AG09309 (cell line): ENCODE measurements around the gene PVALEF.

ENCODE experiments used
- DNase-seq: peaks from one replicate; pipeline ENCODE4 v3.0.0-alpha.2; 2010; ENCODE audit warnings: low read depth
- H3K4me3 ChIP-seq: 2 replicates; pipeline ENCODE4 v1.5.1; 2011; ENCODE audit warnings: mild to moderate bottlenecking, low read depth, low read length, moderate library complexity; ENCODE audit not compliant: control insufficient read depth
- CTCF ChIP-seq: IDR thresholded peaks from 2 replicates; pipeline ENCODE4 v1.5.1; 2011; ENCODE audit warnings: mild to moderate bottlenecking, low read depth, low read length, inconsistent platforms; ENCODE audit not compliant: insufficient read depth, control insufficient read depth; ENCODE audit errors: missing control alignments

PVALEF gene

GRCh38 chr17:81213978-81214377, 48.7 kb downstream of the PVALEF start:
- TF ChIP-seq CTCF: no peak
- H3K4me3 ChIP-seq: no peak overlapping the region
- no peak for DNase-seq

DNA sequence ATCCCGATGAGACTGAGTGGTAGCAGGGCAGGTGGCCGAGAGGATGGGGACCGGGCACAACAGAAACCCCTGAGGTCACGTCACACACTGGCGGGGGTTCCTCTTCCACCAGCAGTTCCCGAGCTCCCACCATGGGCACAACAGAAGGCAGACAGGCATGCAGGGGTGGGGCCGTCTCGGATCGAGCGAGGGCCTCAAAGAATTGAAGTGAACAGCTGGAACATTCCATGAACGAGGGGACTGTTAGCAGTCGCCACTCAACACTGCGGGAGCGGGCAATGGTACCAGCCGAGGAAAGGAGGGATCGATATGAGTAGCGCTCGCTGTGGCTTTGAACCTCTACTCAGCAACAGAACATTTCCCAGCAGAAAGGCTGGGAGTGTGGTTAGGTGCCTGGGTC, 52.2 kb downstream of the PVALEF start:
- TF ChIP-seq CTCF: no peak
- no peak for DNase-seq
- H3K4me3 ChIP-seq: no peak overlapping the region

DNA sequence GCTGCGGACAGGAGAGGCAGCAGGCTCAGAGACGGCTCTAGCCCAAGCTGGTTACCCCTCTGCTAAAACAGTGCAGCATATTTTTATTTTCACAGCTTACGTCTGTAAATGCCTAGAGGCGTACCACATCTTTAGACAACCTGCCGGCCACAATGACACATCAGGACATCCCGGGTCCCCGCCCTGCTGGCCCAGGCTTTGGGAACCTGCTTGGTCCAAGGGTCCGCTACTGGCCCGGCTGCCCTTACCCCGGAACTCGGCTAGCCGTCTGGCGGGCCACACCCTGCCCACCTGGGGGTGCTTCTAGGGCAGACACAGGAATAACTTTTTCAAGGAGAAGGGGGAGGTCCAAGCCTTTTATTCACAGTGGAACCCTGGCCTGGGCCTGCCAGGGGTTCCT, 53.2 kb downstream of the PVALEF start:
- no peak for DNase-seq
- TF ChIP-seq CTCF: no peak
- H3K4me3 ChIP-seq: no peak overlapping the region

- no peak for DNase-seq
- no peak overlapping the region for H3K4me3 ChIP-seq
- TF ChIP-seq CTCF: no peak
Measured at GRCh38 chr17:81218991-81219390, 53.7 kb downstream of the PVALEF start.

GRCh38 chr17:81219476-81220180, 54.3 kb downstream of the PVALEF start:
- TF ChIP-seq CTCF: no peak
- no peak overlapping the region for H3K4me3 ChIP-seq
- no peak for DNase-seq

- no peak overlapping the region for H3K4me3 ChIP-seq
- no peak for TF ChIP-seq CTCF
- DNase-seq: no peak
Measured at GRCh38 chr17:81221371-81221841, 56.1 kb downstream of the PVALEF start.
